Activated CD4-positive, CD25-positive, alpha-beta regulatory T cell treated with anti-CD3 and anti-CD28 coated beads, Interleukin-2, amount 50 U/mL, for 16 hours (primary cell): ENCODE data around the gene SLC18B1.

Experiments
- DNase-seq: peaks from one replicate; pipeline ENCODE4 v3.0.0-alpha.2; 2020; ENCODE audit warnings: low read depth, low spot score

SLC18B1 gene

DNA sequence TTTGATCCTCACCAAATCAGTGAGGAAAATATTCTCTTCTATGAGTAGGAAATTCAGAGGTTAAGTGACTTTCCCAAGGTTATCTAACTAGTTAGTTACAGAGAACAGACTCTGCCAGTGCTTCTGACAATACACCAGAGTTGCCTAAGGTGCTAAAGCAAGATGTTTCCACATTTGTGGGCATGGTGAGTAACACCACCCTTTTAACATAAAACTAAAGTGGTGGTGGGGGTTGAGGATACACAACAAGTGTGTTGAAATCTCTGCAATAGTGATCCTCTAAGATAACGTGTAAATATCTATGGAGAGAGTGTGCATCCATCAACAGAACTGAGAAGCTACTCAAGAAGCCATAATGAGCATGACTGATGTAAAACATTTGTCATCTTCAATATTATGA, 52.4 kb downstream of the SLC18B1 start:
- DNase-seq: no peak

DNA sequence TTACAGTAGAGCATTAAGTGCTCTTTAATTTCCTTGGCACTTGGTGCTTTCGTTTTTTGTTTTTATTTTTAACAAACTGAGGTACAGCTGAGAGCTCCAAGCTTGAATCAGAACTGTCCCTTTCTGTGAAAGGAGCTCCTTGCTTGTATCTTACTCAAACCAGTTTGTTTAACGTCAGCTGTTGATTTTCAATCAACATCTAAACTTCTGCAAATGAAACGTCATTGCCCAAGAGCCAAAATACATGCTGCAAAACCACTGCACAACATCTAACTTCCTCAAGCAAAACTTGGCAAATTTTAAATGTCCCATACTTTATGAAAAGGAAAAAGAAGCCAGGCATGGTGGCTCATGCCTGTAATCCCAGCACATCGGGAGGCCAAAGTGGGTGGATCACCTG, 55.9 kb downstream of the SLC18B1 start:
- DNase-seq: no peak

DNA sequence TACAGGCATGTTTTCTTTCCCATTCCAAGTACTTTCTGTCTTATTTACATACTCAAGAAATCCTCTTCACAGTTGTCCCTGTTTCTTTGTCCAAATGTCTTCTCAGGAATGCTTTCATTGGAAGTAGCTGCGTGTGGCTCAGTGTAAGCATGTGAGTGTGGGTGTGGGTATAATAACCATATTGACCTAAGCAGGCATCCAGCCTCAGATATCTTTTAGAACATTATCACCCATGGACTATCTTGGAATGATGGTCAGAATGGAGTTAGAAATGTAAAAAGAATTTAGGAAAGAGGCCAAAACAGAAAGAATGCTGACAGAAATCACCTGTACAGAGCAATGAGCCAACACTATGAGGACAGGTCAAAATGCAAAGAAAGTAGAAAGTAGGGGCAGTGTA, 57.2 kb downstream of the SLC18B1 start:
- DNase-seq: no peak

DNA sequence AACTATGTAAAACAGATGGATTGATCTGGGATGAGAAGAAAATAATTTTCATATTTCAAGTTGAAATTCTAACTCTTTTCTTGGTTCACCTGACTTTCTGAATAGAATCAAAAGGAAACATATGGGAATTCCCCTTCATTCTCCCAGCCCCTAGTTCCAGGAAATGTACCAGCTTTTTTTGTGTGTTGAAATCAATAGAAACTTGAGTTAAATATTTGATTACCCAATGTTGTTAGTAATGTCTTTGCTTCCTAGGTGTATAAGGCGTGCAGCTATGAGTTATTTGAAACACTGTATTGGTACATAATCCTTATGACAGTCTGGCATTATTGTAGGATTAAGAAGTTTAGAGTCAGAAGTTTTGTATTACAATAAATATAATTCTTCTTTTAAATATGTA, 62.2 kb downstream of the SLC18B1 start:
- no peak for DNase-seq

DNA sequence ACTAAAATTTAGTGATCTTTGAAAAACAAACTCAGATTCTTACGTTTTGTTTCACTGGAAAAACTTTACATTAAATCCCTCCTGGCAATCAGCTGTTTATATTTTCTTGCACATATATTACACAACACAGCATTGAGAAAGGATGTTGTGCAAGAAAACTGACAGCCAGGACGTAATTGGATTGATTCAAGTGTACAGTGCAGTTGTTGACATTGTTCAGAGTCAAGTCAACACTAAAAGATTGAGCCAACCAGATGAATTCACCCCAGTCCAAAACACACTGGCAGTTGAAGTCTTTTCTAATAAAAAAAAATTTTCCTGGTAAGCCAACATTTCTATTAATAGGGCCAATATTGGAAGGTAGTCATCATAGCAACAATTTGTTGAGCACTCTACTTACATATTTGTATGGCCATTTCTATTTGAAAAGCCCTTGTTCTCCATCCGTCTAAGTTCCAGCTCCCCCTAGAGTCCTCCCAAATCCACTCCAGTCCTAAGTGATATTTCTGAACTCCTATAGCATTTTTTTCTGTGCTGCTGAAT, 63.7 kb downstream of the SLC18B1 start:
- no peak for DNase-seq

DNA sequence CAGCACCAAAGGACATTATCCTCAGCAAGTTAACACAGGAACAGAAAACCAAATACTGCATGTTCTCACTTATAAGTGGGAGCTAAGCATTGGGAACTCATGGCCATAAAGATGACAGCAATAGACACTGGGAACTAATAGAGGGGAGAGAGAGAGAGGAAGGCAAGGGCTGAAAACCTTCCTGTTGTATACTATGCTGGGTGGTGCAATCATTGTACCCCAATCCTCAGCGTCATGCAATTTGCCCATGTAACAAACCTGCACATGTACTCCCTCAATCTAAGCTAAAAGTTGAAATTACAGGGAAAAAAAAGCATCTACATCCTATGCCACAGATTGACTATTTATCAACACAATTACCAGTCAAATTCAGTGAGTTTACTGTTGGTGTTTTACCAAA, 64.6 kb downstream of the SLC18B1 start:
- DNase-seq: no peak

DNA sequence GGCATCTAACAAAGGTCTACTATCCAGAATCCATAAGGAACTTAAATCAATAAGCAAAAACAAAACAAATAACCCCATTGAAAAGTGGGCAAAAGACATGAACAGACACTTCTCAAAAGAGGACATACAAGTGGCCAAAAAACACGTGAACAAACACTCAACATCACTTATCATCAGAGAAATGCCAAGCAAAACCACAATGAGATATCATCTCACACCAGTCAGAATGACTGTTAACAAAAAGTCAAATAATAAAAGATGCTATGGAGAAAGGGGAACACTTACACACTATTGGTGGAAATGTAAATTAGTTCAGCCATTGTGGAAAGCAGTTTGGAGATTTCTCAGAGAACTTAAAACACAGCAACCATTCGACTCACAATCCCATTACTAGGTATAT, 65.2 kb downstream of the SLC18B1 start:
- no peak for DNase-seq

DNA sequence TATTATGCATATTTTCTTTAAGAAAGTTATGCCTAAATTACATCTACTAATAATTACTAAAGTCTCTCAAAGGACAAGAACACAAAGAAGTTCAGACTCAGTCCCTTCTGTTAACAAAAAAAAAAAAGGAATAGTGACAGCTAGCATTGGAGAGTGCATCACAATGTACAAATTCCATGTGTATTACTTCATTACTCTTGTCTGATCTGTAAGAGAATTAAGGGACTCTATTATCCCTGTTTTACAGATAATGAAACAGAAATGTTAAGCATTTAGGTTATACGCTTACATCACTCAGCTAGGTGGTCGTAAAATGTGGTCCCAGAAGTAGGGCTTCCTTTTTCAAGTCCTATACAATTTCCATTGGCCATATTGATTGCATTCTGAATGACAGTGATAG, 67.4 kb downstream of the SLC18B1 start:
- DNase-seq: no peak

DNA sequence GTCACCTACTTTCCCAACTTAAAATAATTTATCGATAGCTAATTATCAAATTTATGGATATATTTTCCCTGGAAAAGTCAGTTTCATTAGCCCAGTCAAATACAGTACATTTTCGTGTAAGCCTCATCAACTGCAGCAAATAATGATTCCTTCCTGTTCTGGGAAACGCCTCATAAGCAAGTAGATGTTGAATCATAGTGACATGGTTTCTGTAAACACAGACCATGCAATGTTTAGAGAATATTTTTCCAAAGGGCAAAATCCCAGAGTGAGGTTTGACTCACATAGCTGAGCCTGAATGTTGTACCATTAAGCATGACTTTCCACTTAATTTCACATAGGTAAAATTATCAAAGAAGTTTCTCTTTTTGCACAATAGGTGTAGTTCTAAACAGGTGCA, 67.9 kb downstream of the SLC18B1 start:
- no peak for DNase-seq

DNA sequence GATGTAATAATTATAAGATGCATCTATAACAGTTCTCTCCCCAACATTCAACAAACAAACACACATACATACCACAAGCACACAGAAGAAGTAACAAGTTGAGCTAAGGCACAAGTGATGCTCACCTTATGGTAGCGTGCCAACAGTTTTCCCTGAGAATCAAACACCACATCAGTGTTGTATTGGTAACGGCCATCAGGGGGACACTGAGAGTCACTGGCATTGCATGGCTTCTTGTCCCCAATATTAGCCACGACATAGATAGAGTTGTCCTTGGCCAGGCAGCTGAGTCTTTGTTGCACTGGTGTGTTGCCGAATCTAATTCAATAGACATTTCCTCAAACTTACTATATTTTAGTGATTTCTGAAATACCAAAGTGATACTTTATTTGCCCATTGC, 69.8 kb downstream of the SLC18B1 start:
- no peak for DNase-seq

DNA sequence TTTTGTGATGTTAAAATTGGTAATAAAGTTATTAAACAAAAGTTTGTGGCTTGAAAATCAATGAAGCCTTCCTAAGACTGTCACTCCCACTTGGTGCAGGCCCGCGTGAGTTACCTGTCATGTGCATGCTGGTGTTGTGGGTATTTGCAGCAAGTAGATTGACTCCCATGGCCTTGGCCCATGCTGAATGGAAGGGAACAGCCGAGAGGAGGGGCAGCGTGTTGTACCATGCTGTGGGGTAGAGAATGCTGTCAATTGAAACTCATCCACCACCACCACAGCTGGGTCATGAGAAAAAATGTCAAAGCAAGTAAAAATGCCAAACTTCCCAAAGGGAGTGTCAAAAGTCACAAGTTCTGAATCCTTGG, 71.8 kb downstream of the SLC18B1 start:
- no peak for DNase-seq

DNA sequence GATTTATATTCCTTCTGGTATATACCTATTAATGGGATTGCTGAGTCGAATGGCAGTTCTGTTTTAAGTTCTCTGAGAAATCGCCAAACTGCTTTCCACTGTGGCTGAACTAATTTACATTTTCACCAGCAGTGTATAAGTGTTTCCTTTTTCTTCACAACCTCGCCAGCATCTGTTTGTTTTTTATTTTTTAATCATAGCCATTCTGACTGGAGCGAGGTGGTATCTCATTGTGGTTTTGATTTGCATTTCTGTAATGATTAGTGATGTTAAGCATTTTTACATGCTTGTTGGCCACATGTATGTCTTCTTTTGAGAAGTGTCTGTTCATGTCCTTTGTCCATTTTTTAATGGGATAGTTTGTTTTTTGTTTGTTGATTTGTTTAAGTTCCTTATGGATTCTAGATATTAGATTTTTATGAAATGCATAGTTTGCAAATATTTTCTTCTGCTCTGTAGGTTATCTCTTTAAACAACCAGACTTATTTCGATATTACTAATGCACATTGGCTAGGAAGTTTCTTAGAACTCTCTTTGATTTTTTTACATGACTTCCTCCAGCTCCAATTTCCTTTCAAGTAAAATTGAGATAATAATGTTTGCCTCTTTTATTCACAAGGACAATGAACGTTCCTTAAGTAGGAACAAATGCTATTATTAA, 72.4 kb downstream of the SLC18B1 start:
- no peak for DNase-seq

DNA sequence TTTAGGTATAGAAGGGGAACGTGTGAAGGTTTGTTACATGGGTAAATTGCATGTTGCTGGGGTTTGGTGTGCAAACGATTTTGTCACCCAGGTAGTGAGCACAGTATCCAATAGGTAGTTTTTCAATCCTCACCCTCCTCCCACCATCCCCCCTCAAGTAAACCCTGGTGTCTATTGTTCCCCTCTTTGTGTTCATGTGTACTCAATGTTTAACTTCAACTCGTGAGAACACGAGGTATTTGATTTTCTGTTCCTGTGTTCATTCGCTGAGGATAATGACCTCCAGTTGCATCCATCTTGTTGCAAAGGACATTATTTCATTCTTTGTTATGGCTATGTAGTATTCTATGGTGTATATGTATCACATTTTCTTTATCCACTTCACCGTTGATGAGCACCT, 73.0 kb downstream of the SLC18B1 start:
- no peak for DNase-seq

DNA sequence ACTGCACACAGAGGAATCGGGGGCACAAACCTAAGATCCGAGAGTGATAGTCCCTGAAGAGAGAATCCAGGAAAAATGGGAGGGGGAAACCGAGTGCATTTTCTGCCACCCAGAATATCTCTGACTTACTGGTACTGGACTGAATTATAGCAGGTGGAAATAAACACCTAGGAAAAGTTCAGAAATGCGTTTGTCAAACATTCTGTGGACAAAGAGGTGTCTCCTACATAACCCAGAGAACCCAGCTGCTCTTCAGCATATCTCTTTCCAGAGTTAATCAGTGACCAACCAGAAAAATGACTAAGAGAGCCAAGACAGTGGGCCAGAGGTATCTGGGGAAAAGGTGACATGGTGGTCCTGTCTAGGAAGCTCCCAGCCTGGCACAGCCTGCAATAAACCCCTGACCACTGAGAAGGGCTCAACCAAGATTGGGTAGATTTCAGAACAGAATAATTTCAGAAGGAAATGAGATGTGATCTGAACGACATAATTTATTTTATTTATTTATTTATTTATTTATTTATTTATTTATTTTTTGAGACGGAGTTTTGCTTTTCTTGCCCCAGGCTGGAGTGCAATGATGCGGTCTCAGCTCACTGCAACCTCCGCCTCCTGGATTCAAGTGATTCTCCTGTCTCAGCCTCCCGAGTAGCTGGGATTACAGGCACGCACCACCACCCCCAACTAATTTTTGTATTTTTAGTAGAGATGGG, 78.5 kb downstream of the SLC18B1 start:
- DNase-seq: no peak
